ES-I3 (cell line): ENCODE results near the gene RUNX3.

Source experiments
- H3K36me3 ChIP-seq: 2 replicates; pipeline ENCODE4 v1.6.1; 2013; ENCODE audit warnings: mild to moderate bottlenecking, low read length, control low read depth, moderate library complexity; ENCODE audit not compliant: insufficient read depth
- H3K4me1 ChIP-seq: 2 replicates; pipeline ENCODE4 v1.6.1; 2013; ENCODE audit warnings: mild to moderate bottlenecking, control low read depth, low read length; ENCODE audit not compliant: insufficient read depth
- H3K9ac ChIP-seq: 2 replicates; pipeline ENCODE4 v1.6.1; 2013; ENCODE audit warnings: low read depth, mild to moderate bottlenecking, low read length, moderate library complexity
- H3K9me3 ChIP-seq: 2 replicates; pipeline ENCODE4 v1.6.1; 2013; ENCODE audit warnings: mild to moderate bottlenecking, low read length, moderate library complexity; ENCODE audit not compliant: control insufficient read depth, insufficient read depth

The RUNX3 gene

DNA sequence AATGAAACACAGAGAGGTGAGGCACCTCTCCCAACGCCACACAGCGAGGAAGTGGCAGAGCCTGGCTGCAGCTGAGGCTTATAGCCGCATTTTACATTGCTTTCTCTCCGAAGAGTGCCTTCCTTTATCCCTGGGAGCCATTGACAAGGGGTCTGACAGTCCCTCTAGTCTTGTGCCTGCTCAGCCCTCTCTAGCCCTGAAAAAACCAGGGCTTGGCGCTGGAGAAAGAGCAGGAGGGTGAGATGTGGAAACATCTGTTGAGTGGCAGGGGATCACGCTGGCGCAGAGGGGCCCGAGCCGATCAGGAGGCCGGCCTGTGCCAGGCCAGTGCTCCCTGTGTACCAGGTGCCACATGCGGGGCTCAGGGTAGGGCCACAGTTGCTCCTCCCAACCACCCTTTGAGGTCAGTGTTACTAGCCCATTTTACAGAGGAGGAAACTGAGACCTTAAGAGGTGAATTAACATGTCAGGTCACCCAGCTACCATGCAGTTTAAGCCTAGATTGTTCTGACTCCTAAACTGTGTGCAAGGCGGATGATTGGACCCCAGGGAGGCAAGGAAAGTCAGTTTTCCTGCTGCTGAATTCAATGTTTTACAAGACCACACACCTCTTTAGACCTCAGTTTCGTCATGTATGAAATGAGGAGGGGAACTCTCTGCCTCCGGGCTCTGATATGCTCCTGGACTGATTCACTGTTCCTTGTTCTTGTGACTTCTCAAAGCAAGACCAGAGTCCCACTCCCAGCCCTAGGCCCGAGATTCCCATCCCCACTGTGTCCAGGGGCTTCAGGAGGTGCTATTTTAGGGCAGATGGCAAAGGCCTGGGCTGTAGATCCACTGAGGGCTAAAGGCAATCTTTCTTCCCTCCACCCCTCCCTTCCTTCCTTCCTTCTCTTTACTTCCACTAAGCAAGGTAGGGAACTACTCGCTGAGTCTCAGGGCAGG lies 28.0 kb upstream of the RUNX3 start:
- no peaks in the 10 kb centered on the region; the same call in 1 of the 2 replicates for H3K4me1 ChIP-seq
- no peak overlapping the region for H3K9ac ChIP-seq
- no peaks in the 10 kb centered on the region for H3K36me3 ChIP-seq
- no peaks in the 10 kb centered on the region for H3K9me3 ChIP-seq

DNA sequence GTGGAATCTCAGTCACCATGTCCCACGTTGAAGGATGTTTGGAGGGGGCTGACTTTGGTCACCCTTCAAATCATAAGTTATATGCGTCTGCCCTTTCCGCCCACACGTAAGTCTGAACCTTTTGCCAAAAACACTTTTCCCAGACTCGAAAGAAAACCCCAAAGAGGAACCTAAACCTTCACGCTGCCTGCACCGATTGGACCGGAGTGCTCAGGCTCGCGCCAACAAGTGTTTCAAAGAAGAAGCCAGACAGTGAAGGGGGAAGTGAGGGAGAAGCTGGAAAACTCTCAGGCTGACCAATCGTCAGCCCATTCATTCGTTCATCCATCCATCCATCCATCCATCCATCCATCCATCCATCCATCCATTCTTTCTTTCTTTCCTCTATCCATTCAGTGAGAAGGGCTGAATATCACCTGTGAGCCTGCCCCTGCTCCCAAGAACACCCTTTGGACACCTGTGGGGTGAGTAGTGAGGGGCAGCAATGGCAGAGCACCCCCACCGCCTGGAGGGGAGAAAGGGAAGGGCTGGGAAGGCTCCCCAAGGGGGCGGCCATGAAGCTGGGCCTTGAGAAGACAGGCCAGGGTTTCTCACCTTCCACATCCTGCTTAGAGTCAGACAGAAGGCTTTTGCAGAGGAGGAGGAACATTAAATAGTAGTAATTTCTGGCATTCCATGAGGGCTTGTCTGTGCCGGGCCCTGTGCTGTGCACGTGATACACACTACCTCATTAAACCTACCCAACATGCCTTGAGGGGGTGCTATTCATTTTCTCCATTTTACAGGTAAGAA lies 27.1 kb upstream of the RUNX3 start:
- H3K9ac ChIP-seq, result no peak overlapping the region
- no peaks in the 10 kb centered on the region for H3K36me3 ChIP-seq

DNA sequence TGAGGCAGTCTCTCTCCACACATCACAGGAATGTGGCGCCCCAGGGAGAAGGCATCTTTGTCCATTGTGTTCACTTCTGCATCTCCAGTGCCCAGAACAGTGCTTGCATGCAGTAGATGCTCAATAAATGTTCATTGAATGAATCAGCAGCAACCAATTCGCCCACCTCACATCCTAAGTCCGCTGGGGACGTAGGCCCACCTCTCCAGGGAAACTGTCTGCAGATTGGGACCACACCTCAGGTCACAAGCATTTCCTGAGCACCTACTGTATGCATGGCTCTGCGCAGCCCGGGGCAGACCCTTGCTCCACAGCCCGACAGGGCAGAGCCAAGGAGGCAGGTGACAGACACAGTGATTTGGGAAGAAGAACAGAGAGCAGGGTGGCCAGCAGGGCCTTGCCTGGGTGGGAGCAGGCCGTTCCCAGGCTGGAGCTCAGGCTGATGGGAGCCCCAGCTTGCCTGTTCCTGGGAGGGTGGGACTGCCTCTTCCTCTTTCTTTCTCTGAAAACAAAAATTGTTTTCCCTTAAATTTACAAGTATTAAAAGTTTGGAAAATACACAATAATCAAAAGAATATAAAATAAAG lies 25.8 kb upstream of the RUNX3 start:
- Histone ChIP-seq H3K9ac (no peak overlapping the region), H3K36me3 (no peaks in the 10 kb centered on the region), H3K4me1 (no peaks in the 10 kb centered on the region; the same call in 1 of the 2 replicates), H3K9me3 (no peaks in the 10 kb centered on the region)

More for the DNA sequence above, 27.1 kb upstream of the RUNX3 start:
- Histone ChIP-seq H3K9me3 (no peaks in the 10 kb centered on the region), H3K4me1 (no peaks in the 10 kb centered on the region; the same call in 1 of the 2 replicates)

DNA sequence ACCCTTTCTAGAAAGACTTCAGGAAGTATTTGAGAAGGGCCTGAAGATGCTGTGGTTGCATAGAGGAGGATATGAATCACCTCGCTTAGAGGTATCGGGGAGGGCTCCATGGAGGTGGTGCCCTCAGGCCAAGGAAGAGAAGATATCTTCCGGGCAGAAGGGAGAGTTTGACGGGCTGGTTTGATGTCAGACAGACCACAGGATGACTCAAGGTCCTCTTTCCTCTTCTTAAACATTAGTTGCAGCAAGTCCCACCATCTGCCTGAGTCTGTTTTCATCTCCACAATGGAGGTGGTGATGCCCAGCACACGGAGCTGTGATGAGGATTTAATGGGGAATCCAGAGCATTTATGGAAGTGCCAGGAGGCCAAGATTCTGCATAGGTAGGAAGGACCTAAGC lies 25.1 kb upstream of the RUNX3 start:
- Histone ChIP-seq H3K4me1 (peaks cover under 1% of the 10 kb centered on the region; the same call in 1 of the 2 replicates), H3K36me3 (no peaks in the 10 kb centered on the region), H3K9me3 (no peaks in the 10 kb centered on the region), H3K9ac (no peak overlapping the region)

DNA sequence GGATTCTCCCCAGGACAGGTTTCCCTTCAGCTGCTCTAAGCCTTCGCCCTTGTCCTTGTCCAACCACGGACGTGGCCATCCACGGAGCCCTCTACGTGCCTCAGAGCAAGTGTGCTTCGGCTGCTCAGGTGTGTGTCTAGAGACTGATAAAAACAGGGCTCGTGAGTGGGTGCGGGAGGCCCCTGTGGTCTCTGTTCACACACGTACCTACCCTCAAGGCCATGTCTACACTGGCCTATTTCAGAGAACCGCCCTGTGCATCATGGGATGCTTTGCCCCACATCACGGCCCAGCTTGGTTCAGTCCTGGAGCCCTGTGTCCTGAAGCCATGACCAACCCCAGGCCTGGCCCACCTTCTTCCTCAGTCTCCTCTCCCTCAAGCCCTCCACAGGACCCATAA lies 24.6 kb upstream of the RUNX3 start:
- Histone ChIP-seq H3K9me3 (no peaks in the 10 kb centered on the region), H3K36me3 (no peaks in the 10 kb centered on the region), H3K4me1 (peaks cover 5% of the 10 kb centered on the region; the same call in 1 of the 2 replicates), H3K9ac (no peak overlapping the region)

DNA sequence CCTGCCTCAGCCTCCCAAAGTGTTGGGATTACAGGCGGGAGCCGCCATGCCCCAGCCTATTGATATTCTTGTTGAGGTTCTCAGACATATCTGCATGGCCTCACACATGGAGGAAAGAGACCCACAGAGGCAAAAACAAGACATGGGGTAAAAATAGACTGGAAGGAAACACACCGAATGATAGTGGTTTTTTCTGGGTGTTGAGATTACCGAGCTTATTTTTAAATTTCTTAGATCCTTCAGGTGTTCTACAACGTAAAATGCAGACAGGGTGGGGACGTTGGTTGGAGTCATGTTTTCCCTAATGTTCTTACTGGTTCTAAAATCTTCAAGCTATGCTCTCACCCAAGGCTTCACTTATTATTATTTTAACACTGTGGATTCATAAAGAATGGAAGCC lies 23.9 kb upstream of the RUNX3 start:
- Histone ChIP-seq H3K9ac (no peak overlapping the region), H3K4me1 (peaks cover 11% of the 10 kb centered on the region; the same call in 1 of the 2 replicates), H3K36me3 (no peaks in the 10 kb centered on the region), H3K9me3 (no peaks in the 10 kb centered on the region)

DNA sequence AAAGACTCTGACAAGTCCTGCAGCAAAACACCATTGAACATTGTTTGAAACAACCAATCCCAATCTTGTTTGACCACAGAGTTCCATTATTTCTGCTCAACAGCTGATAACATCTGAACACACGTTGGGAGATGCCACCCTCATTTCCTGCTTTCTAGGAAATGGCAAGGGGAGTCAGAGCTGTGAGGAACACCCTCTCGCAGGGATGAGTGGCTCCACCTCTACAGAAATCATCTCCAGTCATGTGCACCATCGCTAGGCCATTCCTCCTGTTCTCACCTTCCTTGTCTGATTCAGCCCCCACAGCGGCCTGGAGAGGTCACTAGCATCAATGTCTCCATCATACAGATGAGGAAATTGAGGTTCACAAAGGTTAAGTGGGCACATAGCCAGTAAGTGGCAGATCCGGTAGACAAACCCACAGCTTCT lies 22.4 kb upstream of the RUNX3 start:
- Histone ChIP-seq H3K36me3 (no peaks in the 10 kb centered on the region), H3K9ac (no peak overlapping the region), H3K9me3 (no peaks in the 10 kb centered on the region), H3K4me1 (peaks cover 14% of the 10 kb centered on the region; the same call in 1 of the 2 replicates)

DNA sequence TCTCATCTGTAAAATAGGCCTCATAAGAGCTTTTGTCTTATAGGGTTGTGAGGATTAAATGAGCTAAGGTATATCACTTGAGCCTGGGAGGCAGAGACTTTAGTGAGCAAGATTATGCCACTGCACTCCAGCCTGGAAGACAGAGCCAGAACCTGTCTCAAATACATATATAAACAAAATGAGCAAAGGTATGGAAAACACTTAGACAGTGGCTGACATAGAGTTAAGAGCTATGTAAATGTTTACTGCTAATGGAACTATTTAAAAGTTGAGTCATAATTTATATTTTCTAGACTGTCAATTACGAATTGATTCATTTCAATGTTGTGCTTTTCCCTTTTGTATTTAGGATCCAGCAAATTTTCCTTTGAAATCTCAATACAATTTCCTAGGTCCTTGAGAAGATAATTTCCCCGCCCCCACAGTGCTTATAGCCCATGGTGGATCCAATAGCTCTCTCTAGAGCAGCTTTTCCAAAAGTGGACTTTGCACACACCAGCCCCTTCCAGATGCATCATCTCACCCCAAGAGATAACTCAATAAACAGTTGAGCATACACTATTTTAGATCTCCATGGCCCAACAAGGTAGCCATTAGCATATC lies 21.8 kb upstream of the RUNX3 start:
- no peaks in the 10 kb centered on the region for H3K36me3 ChIP-seq
- peaks cover 14% of the 10 kb centered on the region; the same call in 1 of the 2 replicates for H3K4me1 ChIP-seq
- no peak overlapping the region for H3K9ac ChIP-seq
- H3K9me3 ChIP-seq, result no peaks in the 10 kb centered on the region

DNA sequence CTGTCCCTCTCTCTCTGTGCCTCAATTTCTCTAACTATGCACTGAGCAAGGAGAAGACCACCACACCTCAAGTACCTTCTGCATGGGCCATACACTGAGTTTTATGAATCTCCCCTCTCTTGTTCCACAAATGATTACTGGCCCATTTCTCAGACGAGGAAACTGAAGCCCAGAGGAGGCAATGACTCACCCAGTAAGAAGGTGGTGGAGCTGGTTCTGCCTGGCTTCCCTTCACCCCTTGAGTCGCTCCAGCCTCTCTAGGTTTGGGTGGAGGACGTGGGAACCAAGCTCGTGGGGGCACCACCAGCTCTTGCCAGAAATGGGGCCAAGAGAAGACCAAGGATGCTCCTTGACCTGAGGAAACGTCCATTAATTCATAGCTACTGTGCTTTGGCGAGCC lies 21.3 kb upstream of the RUNX3 start:
- Histone ChIP-seq H3K4me1 (peaks cover 14% of the 10 kb centered on the region; the same call in 1 of the 2 replicates), H3K9ac (no peak overlapping the region)

DNA sequence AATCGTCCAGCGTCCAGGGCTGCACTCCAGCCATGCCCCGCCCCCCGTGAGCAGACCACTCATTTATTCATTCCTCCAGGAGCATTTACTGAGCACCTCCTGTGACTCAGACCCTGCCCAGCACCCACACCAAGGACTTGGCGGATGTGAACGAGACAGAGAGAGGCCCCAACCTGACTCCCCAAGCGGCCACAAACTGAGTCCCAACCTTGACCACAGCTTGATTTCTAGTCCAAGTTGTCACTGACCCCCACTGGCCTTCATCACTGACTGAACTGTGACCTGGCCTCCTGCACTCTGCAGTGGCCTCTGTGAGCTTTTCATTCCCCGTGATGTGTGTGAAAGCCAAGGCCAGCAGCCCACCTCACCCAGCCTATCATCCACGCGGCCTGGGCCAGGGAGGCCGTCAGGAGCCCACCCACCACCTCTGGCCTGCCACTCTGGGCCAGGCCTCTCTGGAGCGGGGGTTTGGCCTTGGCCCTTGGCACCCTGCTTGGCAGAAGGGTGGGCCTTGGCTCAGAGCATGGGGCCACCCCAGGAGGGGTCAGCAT lies 19.3 kb upstream of the RUNX3 start:
- Histone ChIP-seq H3K4me1 (peaks cover 14% of the 10 kb centered on the region; the same call in 1 of the 2 replicates), H3K9me3 (no peaks in the 10 kb centered on the region), H3K9ac (no peak overlapping the region), H3K36me3 (no peaks in the 10 kb centered on the region)

More for the DNA sequence above, 21.3 kb upstream of the RUNX3 start:
- Histone ChIP-seq H3K36me3 (no peaks in the 10 kb centered on the region), H3K9me3 (no peaks in the 10 kb centered on the region)

DNA sequence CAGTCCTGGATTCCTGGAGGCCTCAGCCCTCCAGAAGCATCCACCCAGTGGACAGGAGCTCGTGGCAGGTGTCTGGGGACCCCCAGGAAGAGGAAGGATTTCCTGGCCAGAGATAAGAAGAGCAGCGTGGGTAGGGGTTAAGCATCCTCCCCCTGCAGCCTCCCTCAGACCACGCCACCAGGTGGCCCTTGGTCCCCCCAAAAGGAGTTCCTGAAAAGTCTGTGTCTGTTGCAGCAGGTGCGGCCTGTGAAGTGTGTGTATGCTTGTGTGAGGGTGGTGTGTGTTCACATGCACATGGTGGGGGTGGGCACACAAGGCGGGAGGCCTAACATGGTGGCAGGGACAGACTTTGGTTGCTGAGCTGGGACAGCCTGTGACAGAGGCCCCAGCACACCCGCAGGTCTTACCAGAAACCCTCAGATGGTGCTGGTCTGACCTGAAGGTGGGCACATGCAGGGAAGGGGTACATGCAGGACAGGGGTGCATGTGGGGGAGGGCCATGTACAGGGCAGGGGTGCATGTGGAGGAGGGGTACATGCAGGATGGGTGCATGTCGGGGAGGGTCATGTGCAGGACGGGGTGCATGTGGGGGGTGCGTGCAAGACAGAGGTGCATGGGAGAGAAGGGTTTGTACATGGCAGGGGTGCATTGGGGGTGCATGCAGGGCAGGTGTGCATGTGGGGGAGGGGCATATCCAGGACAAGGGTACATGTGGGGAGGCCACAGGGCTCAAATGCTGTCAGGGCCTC lies 18.2 kb upstream of the RUNX3 start:
- H3K9me3 ChIP-seq, result no peaks in the 10 kb centered on the region
- H3K9ac ChIP-seq, result no peak overlapping the region
- no peaks in the 10 kb centered on the region for H3K36me3 ChIP-seq
- H3K4me1 ChIP-seq, result peaks cover 14% of the 10 kb centered on the region; the same call in 1 of the 2 replicates

DNA sequence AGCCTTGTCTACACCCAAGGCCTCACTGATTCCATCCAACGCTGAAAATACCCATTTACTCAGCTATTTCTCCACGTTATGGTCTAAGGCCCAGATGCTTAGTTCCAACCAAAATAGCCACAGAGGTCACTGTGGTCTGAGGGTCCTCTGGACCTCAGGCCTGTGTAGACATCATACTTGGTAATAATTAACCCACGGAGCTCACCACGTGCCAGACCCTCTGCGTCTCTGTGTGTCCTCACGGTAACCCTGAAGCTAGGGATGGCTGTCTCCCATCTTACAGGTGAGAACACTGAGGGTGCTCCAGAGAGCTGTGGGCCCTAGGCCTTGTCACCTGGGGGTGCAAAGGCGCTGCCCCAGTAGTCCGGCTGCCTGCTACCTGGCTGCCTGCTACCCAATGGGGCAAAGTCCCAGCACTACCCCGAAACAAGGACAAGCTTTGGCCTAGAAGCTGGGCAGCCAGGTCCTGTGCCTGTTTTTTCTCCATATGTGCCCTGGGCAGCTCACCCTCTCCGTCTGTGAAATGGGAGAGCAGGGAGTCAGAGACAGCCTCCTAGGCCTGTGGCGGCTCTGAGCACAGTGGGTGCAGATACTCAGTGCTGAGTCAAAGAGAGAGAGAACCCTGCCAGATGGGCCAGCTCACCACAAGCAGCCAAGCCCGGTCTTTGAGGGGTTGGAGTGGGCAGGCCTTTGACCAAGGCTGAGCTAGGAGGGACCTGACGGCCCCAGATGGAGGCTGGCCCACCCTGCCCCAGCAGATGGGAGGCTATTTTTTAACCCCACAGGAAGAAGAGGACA lies 17.0 kb upstream of the RUNX3 start:
- Histone ChIP-seq H3K9me3 (no peaks in the 10 kb centered on the region), H3K9ac (no peak overlapping the region), H3K36me3 (no peaks in the 10 kb centered on the region), H3K4me1 (peaks cover 14% of the 10 kb centered on the region; the same call in 1 of the 2 replicates)
